HFFc6 (cell line): Measurements from ENCODE around the gene HOXA3. TPM values are rescaled to one million over a fixed set of nuclear protein-coding genes. Genes with fewer than 3 reads are reported as not detected.

ENCODE experiments used
- DNase-seq: peaks from one replicate; pipeline ENCODE4 v3.0.0-alpha.2; 2018
- H3K27ac Mint-ChIP-seq: 2 replicates; pipeline ENCODE4 v1.8.0; 2020; ENCODE audit warnings: mild to moderate bottlenecking, mixed read lengths
- H3K27me3 Mint-ChIP-seq: 2 replicates; pipeline ENCODE4 v1.8.0; 2021; ENCODE audit warnings: mild to moderate bottlenecking, moderate library complexity, mixed read lengths; ENCODE audit not compliant: insufficient read depth
- H3K36me3 Mint-ChIP-seq: 2 replicates; pipeline ENCODE4 v1.8.0; 2021; ENCODE audit warnings: low read depth, mixed read lengths
- H3K4me1 Mint-ChIP-seq: 2 replicates; pipeline ENCODE4 v1.8.0; 2020; ENCODE audit warnings: low read depth, mixed read lengths
- H3K4me3 Mint-ChIP-seq: 2 replicates; pipeline ENCODE4 v1.8.0; 2020; ENCODE audit warnings: mild to moderate bottlenecking, moderate library complexity, mixed read lengths
- H3K9me3 Mint-ChIP-seq: 2 replicates; pipeline ENCODE4 v1.8.0; 2020; ENCODE audit warnings: mild to moderate bottlenecking, mixed read lengths
- CTCF ChIP-seq: fragments of 200-600 bp; sonication (generic); IDR thresholded peaks from 2 replicates; pipeline ENCODE4 v1.5.0; 2021; ENCODE audit warnings: antibody characterized with exemption, mild to moderate bottlenecking
- total RNA-seq, 6 experiments: library from RNA; stranded (reverse); fragmentation: NEBNext Ultra II Directional; extraction: Animal tissue kit (Norgen Biotek cat#: 25700); gene quantifications; 2 replicates in 1 of 6; 3 replicates in 5 of 6; pipeline ENCODE4 v1.2.3, GENCODE V29; 2021

The HOXA3 gene
- total RNA-seq, 6 experiments from 2014 or later, result 0.33 to 1.9 (median 1.1) TPM

GRCh38 chr7:27184337-27185012 lies 32.1 kb upstream of the HOXA3 start:
- Mint-ChIP-seq H3K36me3 (peaks cover 31% of the 10 kb centered on the region), H3K9me3 (no peaks in the 10 kb centered on the region), H3K27ac (peak overlapping the region; percentile 97), H3K27me3 (peaks cover 27% of the 10 kb centered on the region), H3K4me3 (peak overlapping the region; percentile 93), H3K4me1 (peaks cover 65% of the 10 kb centered on the region)
- TF ChIP-seq CTCF, result no peak
- no peak for DNase-seq

GRCh38 chr7:27183682-27184336 lies 31.4 kb upstream of the HOXA3 start:
- Mint-ChIP-seq H3K36me3 (peaks cover 37% of the 10 kb centered on the region), H3K4me3 (peak overlapping the region; percentile 93), H3K9me3 (no peaks in the 10 kb centered on the region), H3K27me3 (peaks cover 32% of the 10 kb centered on the region), H3K27ac (peak overlapping the region; percentile 97), H3K4me1 (peaks cover 58% of the 10 kb centered on the region)
- DNase-seq, result no peak
- TF ChIP-seq CTCF, result peak; percentile 11; the same call in 1 of the 2 replicates

- H3K4me3 Mint-ChIP-seq, result peak overlapping the region; percentile 93
- H3K36me3 Mint-ChIP-seq, result peaks cover 38% of the 10 kb centered on the region
- no peak for DNase-seq
- peak overlapping the region; percentile 97 for H3K27ac Mint-ChIP-seq
- no peaks in the 10 kb centered on the region for H3K9me3 Mint-ChIP-seq
- peaks cover 51% of the 10 kb centered on the region for H3K4me1 Mint-ChIP-seq
- TF ChIP-seq CTCF, result no peak
- H3K27me3 Mint-ChIP-seq, result peaks cover 34% of the 10 kb centered on the region
Observed at GRCh38 chr7:27182861-27183681, 30.7 kb upstream of the HOXA3 start.

- TF ChIP-seq CTCF, result peak; percentile 45
- Mint-ChIP-seq H3K27me3 (peaks cover 34% of the 10 kb centered on the region), H3K9me3 (no peaks in the 10 kb centered on the region), H3K4me1 (peaks cover 50% of the 10 kb centered on the region), H3K4me3 (peak overlapping the region; percentile 93), H3K36me3 (peaks cover 43% of the 10 kb centered on the region), H3K27ac (peak overlapping the region; percentile 97)
- no peak for DNase-seq
Observed at GRCh38 chr7:27182285-27182841, 30.0 kb upstream of the HOXA3 start.

GRCh38 chr7:27181795-27182275 lies 29.5 kb upstream of the HOXA3 start:
- Mint-ChIP-seq H3K9me3 (no peaks in the 10 kb centered on the region), H3K36me3 (peaks cover 47% of the 10 kb centered on the region), H3K27me3 (peaks cover 34% of the 10 kb centered on the region), H3K4me3 (peak overlapping the region; percentile 93), H3K27ac (peak overlapping the region; percentile 97), H3K4me1 (peaks cover 50% of the 10 kb centered on the region)
- TF ChIP-seq CTCF, result no peak
- no peak for DNase-seq
